Astrocyte (in vitro differentiated cells and primary cell): ENCODE results near the gene ABHD2.

ENCODE experiments used
- CTCF ChIP-seq: IDR thresholded peaks from 2 replicates; pipeline ENCODE4 v1.5.1; 2011; ENCODE audit warnings: low read depth, mild to moderate bottlenecking, inconsistent platforms, low read length, moderate library complexity; ENCODE audit not compliant: insufficient read depth
- EZH2 ChIP-seq: IDR thresholded peaks from 2 replicates; pipeline ENCODE4 v1.6.1; 2012; ENCODE audit warnings: mild to moderate bottlenecking, low read length, inconsistent platforms; ENCODE audit not compliant: insufficient read depth

- no peak for TF ChIP-seq EZH2
- TF ChIP-seq CTCF: no peak
Observed at GRCh38 chr15:89111352-89111751, 23.1 kb downstream of the ABHD2 start.
